SU-DHL-6 (cell line): ENCODE results near the gene STXBP5.

Experiments
- CTCF ChIP-seq: fragments of 200-600 bp; sonication (generic); IDR thresholded peaks from one replicate; pipeline ENCODE4 v1.5.1; 2017; ENCODE audit warnings: antibody characterized with exemption, mild to moderate bottlenecking, low read length, moderate library complexity; ENCODE audit not compliant: insufficient read depth, poor library complexity, severe bottlenecking
- EZH2phosphoT487 ChIP-seq: fragments of 200-600 bp; sonication (generic), shearing (Covaris generic); conservative IDR thresholded peaks from 2 replicates; pipeline ENCODE4 v1.6.1; 2018; ENCODE audit warnings: mild to moderate bottlenecking, antibody characterized with exemption, low read length, moderate library complexity, mixed read lengths

DNA sequence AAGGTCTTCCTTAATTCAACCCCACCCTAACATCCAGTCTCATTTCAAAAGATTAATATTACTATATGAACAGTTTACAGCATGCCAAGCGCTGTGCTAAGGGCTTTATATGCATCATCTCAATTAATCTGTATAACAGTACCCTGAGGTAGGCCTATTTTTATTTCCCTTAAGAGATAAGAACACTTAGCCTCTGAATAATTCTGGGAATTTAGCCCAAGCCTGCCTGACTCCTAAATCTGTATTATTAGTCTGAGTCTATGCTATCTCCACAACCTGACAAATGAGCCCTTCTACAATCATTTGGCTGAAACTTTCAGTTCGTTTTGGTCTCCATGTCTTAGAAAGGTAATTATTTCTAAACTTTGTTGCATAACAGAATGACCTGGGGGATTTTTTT is 226.6 kb downstream of the STXBP5 start:
- TF ChIP-seq CTCF, result no peak
- TF ChIP-seq EZH2phosphoT487, result no peak
